GM18519 (cell line): ENCODE measurements around the gene RPRD1A.
"Not testable (repeated sequence)": the region's sequence is repeated elsewhere in the genome, so short reads cannot be mapped to it uniquely, and the experiment has no call there.

Experiments used
- ATAC-seq: cut with Tn5 transposase; IDR thresholded peaks from one replicate; pipeline ENCODE4 v1.9.1; 2021; ENCODE audit warnings: mild to moderate bottlenecking, moderate library complexity; ENCODE audit not compliant: unreplicated experiment, low FRiP score

Gene RPRD1A, protein sequence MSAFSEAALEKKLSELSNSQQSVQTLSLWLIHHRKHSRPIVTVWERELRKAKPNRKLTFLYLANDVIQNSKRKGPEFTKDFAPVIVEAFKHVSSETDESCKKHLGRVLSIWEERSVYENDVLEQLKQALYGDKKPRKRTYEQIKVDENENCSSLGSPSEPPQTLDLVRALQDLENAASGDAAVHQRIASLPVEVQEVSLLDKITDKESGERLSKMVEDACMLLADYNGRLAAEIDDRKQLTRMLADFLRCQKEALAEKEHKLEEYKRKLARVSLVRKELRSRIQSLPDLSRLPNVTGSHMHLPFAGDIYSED

DNA sequence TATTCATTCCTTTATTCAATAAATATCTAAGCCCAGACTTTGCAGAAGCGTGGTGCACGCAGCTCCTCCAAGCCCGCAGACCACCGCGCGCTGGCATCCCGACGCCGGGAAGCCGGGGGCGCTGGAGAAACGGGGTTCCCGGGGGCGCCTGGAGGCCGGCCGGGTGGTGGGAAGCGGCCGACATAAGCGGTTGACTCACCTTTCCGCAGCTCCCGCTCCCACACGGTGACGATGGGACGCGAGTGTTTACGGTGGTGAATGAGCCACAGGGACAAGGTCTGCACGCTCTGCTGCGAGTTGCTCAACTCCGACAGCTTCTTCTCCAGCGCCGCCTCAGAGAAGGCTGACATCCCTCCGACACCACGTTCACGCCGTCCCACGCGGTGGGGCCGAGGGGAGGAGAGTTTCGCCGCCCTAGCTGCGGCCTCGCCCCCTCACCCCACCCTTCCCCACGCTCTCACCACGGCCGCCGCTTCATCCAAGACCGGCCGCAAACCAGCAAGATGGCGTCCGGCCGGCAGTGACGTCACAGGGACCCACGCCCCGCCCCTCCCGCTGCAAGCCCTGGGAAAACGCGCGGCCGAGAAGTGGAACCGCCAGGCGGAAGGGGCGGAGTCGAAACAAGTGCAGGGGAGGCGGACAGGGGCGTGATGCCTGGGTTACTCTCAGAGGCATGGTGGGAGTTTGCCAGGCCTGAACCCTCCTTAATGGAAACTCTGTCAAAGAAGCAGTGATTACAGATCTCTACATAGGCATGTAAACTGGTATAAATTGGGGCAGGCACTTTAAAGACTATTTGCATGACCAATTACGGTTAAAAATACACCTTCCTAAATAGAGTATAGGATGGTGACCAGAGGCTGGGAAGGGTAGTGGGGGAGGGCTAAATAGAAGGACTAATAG lies at the start of gene RPRD1A:
Gene RPRD1A (minus strand): TSS at position 505 of the 903 bp plus-strand sequence. CDS start 155 bp downstream, at position 350.
- ATAC-seq = peak; percentile 84

DNA sequence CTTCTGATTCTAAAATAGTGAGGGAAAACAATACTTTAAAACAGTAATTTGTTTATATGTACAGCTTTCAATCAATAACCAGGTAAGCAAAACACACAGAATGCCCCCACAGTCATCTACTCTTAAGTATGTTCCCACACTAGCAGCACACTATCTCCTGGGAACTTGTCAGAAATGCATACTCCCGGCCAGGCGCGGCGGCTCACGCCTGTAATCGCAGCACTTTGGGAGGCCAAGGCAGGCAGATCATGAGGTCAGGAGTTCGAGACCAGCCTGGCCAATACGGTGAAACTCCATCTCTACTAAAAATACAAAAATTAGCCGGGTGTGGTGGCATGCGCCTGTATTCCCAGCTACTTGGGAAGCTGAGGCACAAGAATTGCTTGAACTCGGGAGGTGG lies 49.4 kb upstream of the RPRD1A start:
- ATAC-seq = not testable (repeated sequence)

DNA sequence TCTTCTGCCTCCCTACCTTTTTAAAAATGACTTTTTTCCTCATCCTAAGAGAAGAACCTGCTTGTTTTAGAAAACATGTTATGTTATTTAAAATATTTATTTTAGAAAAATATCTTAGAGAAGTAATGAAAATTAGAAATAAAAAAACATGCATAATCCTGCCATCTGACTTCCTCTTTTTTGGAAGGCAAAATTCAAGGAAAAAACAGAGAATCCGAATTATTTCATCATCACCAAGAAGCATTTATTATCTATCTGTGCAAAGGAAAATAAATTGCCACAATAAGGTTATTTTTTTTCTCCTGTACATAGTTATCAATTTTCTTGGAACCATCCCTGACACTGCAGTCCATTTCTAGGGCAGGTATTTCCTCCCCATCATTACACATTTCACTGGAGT lies 47.4 kb upstream of the RPRD1A start:
- ATAC-seq = no peak

DNA sequence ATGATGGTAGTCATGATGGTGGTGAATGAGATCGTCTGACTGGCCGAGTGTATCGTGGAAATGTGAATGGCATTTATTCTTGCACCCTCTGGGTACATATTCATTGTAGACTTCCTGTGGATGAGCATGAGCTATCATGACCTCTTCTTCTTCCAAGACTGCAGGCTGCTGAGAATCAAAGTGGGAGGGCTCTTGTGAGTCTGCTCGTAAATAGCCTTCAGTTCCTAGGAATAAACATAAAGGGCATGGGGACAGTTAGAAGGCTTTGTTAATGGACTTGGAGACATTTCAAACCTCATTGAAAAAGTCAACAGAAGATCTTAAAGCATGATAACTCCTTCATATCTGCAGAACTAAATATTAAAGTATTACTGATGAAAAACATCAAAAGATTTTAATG lies 46.9 kb upstream of the RPRD1A start:
- ATAC-seq = no peak

DNA sequence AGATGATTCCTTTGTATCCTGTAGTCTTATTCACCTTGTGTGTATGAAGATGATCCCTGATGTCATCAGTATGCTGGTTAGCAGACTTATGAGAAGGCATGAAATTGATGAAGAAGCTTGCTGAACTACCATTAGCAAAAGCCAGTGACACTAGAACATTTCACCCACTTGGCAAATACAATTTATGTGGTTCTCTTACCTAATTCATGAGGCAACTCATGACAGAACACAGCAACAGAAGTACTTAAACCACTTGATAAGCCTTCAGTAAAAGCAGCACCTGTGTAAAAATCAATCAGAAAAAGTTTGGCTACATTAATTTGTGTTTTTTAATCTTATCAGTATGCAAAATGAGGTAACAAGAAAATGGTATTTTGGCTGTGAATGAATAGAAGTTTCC lies 44.9 kb upstream of the RPRD1A start:
- ATAC-seq = no peak

DNA sequence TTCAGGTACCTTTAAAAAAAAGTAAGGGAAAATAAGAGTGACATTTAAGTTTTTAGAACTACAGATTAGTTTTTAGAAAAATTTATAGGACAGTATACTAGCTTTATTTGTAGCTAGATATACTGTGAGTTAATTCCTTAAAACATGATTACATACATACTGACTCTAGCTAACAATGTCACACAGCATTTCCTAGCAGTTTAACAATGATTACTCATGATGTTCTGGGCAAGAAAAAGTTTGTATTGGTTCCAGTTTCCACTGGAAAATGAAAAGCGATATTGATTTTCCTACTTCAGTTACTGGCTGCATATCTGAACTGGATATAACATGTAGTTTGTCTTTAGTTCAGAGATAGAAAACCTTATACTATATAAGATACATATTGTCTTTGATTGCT lies 42.4 kb upstream of the RPRD1A start:
- ATAC-seq = no peak

DNA sequence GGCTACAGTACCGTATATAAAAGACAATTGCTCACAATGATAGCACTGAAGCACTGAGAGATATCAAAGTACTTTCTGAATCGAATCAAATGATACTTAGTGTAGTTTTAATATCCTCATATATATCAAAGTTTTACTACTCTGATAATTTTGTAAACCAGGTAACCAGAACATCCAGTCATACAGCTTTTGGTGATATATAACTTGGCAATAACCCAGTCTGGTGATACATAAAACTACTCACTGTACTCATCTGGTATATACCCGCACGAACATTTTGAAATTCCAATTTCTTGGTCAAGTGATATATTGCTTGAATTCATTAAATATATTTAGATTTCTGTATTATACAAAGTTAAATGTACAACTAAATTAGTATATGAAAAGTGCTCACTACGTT lies 41.2 kb upstream of the RPRD1A start:
- ATAC-seq = no peak

DNA sequence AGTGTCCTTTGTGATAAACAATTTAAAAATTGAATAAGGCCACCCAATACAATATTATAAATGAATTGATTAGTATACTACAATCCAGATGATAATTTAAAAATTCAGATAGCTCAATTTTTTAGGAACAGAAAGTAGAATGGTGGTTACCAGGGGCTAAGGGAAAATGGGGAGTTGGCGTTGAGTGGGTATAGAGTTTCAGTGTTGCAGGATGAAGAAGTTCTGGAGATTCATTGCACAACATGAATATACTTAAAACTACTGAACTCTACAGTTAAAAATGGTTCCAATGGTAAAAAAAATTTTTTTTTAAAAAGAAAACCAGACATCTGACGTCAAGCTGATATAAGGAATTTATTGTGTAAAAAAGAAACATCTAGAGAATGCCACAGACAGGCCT lies 40.8 kb upstream of the RPRD1A start:
- no peak for ATAC-seq

DNA sequence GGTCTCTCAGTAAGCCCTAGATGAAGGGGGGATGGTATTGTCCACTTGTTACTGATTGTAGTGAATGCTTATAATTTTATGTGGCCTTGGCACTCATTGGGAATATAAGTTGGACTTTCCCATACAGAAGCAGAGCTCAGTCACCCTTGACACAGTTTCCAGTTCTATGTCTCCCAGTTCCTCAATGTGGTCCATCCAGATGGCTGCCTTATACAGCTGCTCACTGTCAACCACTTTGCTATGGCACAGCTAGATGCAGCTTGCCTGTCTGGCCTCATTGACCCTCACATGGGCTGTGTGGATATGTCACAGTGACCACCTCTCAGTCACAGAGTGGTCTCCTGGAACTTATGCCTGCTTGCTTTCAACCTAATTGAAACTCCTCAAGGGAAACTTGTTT lies 40.1 kb upstream of the RPRD1A start:
- ATAC-seq = no peak

DNA sequence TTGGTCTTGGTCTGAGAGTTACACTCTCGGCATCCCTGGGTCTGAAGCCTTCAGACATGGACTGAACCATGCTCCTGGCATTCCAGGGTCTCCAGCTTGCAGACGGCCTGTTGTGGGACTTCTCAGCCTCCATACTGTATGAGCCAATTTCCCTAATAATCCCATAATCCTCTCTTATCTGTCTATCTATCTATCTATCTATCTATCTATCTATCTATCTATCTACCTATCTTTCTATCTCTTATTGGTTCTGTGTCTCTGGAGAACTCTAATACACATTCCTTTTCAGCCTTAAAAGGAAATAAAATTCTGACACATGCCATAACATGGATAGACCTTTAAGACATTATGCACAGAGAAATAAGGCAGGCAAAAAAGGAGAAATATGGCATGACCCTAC lies 37.4 kb upstream of the RPRD1A start:
- ATAC-seq = no peak

DNA sequence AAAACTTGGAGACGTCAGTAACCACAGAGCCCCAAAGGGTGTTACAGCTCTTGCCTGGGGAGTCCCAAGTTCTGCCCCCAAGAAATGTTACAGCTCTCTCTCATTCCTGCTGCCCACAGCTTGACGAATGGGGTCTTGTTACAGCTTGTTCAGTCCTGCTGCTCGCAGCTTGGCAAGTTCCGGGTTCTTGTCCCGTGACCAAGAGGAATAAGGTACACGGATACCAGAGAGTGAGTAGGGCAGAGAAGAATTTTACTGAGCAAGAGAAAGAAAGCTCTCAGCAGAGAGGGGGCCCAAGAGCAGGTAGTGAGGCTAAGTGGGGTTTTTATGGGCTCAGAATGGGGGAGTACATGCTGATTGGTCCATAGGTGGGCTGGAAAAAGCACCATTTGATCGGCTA lies 34.6 kb upstream of the RPRD1A start:
- ATAC-seq = no peak

DNA sequence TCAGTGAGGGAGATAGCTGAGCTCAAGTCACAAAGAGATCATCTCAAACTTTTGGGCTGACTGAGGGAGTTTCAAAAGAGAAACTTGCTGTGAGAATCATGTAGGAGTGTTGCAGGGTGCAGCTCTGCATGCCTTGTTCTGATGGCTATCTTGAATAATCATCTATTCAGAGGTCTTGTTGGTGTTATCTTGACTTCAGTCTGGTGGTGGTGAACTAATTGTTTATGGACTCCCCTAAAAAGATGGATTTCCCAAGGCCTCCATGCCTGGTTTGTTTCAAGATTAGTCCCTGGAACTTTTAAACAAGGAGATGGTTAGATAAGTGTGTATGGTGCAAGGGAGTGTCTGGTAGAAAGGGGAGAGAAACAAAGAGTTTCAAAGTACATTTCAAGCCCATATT lies 32.0 kb upstream of the RPRD1A start:
- ATAC-seq = no peak

DNA sequence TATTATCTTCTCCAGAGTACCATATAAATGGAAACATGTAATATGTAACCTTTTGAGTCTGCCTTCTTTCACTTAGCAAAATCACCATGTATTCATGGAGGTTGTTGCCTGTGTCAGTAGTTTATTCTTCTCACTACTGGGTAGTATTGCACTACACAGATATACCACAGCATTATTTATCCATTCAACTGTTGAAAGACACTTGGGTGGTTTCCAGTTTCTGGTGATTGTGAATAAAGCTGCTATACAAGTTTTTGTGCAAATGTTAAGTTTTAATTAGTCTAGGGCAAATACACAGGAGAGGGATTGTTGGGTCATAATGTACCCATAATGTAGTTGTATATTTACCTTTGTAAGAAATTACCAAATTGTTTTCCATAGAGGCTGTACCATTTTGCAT lies 29.6 kb upstream of the RPRD1A start:
- no peak for ATAC-seq

DNA sequence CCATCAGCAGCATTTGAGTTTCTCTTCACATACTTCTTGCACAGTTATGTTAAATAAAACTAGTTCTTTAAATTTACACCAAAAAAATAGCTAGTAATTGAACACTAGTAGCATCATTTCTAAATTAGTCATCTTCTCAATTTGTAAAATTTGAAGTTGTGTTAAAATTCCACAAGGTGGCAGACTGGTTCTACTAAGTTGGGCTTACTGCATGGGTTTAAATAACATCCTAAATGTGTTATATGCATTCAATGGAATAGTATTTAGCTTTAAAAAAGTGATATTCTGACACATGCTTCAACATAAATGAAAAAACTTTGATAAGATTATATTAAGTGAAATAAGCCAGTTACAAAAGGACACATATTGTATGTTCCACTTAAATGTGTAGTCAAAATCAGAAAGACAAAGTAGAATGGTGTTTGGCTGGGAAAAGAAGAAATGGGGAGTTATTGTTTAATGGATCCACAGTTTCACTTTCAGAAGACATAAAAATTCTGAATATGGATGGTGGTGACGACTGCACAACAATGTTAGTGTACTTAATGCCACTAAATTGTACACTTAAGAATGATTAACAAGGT lies 28.7 kb upstream of the RPRD1A start:
- ATAC-seq = no peak

DNA sequence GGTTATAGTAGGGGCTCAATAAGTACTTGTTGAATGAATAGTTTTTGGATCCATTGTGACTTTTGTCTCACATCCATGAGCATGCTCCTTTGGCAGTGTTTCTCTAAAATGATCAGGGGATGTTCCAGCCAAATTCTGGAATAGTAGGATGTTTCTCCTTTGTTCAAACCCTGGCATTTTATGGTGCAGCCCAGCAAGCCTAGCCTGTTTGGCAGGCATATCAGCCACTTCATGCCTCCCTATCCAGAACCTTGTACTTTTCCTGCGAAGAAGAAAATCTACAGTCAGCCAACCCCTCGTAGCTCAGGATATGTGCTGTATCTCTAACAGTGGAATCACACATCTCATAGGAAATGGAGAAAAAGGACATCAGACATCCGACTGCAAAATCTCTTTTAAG lies 27.1 kb upstream of the RPRD1A start:
- ATAC-seq = no peak

DNA sequence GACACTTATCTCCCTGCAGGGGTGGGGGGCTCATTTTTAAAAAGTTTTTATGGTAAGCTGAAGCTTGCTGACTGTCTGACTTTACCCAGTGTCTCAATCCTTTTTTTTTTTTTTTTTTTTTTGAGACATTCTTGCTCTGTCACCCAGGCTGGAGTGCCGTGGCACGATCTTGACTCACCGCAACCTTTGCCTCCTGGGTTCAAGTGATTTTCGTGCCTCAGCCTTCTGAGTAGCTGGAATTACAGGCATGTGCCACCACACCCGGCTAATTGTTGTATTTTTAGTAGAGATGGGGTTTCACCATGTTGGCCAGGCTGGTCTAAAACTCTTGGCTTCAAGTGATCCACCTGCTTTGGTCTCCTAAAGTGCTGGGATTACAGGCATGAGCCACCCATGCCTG lies 24.8 kb upstream of the RPRD1A start:
- not testable (repeated sequence) for ATAC-seq

DNA sequence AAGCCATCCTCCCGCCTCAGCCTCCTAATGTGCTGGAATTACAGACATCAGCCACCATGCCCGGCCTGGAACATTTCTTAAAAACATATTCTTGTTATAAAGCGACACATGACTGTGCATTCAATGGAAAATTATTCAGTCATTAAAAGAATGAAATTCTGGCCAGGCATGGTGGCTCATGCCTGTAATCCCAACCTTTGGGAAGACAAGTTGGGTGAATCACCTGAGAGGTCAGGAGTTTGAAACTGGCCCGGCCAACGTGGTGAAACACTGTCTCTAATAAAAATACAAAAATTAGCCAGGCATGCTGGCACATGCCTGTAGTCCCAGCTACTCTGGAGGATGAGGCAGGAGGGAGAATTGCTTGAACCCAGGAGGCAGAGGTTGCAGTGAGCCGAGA lies 21.6 kb upstream of the RPRD1A start:
- no peak for ATAC-seq

DNA sequence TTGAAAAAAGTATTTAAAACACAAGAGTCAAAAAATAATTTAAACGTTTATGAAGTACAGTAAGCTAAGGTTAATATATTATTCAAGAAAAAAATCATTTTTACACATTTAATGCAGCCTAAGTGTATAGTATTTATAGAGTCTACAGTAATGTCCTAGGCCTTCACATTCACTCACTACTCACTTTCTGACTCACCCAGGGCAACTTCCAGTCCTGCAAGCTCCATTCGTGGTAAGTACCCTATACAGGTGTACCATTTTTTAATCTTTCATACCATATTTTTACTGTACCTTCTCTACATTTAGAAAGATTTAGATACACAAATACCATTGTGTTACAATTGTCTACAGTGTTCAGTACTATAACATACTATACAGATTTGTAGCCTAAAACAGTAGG lies 20.9 kb upstream of the RPRD1A start:
- no peak for ATAC-seq

DNA sequence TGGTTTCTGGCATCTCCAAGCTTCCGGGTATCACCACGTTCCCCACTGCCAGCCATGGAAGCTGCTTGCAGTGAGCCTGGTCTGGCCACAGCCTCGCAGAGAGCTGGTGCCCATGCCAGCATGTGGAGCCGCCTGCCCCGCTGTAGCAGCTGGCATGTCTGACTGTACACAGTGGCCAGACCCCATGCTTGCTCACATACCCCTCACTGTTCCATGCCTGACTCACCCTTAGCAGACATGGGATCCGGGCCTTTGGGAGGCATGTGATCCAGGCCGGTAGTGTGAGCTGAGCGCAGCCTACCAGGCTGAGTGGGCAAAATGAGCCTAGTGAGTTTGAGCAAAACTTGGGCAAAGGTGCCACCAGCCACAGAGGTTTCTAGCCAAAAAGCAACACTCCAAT lies 18.8 kb upstream of the RPRD1A start:
- ATAC-seq = no peak

DNA sequence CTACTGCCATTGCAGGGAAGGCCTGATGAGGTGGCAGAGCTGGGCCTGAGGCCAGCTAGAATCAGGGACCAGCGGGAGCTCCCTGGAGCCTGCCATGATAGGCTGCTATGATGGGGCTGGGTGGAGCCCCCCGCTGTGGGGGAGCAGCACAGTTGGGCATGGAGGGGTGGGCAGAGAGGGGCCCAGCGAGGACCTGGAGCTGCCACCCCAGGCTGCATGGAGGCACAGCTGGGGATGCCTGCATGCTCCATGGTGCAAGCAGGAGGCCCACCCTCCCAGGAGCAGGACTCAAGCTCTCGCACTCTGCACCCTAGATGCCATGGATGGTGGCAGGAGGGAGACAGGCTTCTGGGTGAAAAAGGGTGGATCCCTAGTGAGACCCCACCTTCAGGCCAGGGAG lies 17.8 kb upstream of the RPRD1A start:
- ATAC-seq = no peak

DNA sequence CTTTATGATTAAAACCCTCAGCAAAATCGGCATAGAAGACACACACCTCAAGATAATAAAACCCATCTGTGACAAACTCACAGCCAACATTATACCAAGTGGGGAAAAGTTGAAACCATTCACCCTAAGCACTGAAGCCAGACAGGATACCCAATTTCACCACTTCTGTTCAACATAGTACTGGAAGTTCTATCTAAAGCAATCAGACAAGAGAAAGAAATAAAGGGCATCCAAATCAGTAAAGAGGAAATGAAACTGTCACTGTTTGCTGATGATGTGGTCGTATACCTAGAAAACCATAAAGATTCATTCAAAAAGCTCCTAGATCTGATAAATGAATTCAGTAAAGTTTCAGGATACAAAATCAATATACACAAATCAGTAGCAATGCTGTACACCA lies 16.4 kb upstream of the RPRD1A start:
- ATAC-seq = no peak

DNA sequence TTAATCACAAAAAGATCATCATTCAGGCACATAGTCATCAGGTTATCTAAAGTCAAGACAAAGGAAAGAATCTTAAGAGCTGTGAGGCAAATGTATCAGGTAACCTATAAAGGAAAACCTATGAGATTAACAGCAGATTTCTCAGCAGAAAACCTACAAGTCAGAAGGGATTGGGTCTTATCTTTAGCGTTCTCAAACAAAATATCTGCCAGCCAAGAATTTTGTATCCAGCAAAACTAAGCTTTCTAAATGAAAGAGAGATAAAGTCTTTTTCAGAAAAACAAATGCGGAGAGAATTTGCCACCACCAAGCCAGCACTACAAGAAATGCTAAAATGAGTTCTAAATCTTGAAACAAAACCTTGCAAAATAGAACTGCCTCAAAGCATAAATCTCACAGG lies 13.8 kb upstream of the RPRD1A start:
- not testable (repeated sequence) for ATAC-seq
